ENCODE data around the gene GXYLT1.
"Not testable (repeated sequence)": the region's sequence is repeated elsewhere in the genome, so short reads cannot be mapped to it uniquely, and the experiment has no call there.

Gene GXYLT1

DNA sequence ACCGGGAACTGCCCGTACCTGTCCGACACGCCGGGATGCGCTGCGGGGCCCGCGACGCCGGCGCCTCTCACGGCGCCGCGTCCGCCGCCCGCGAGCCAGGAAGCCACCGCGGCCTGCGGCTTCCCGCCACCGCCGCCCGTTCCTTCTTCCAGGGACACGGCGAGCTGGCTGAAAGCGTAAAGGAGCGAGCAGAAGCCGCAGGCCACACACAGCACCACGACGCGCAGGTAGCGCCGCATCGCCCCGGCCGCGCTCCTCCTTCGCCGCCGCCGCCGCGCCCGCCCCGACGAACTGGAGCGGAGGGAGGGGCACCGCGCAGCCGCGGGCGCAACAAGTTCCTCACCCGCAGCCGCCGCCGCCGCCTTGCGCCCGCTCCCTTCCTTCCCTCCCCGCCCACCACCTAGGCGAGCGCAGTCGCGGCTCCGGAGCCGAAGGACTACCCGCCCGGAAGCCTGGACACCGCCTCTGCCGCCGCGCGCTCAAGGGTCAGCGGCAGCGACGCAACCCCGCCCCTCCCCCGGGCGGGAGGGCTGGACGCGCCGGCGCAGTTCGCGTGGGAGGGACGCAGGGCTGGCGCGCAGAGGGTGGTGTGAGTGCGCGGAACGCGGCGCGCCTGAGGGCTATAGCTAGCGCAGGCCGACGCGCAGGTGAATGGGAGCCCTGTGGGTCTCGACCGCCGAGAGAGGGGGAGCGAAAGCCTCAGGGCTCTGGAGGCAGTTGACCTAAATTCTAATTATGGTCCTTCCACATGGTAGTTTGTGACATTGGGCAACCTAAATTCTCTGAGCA is at the start of gene GXYLT1:
Gene GXYLT1, minus strand, starts transcription at position 467 of the 789 bp plus-strand sequence. Its CDS starts 228 bp downstream, at position 239.
- peak; percentile 60 for DNase-seq (ENCODE audit: low read depth)

- DNase-seq (ENCODE audit: low read depth) = no peak
Observed at GRCh38 chr12:42192686-42193085, 48.0 kb upstream of the GXYLT1 start.

DNA sequence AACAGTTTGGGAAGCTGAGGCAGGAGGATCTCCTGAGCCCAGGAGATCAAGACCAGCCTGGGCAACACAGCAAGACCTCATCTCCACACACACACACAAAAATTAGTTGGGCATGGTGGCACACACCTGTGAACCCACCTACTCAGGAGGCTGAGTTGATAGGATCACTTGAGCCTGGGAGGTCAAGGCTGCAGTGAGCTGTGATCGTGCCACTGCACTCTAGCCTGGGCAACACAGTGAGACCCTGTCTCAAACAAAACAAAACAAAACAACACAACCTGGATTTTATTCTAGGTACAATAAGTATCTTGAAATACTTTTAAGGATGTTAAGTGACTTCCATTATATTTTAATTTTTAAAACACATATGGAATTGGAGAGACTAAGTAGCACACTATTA is 47.6 kb upstream of the GXYLT1 start:
- no peak for DNase-seq (ENCODE audit: low read depth)

- no peak for DNase-seq (ENCODE audit: low read depth)
Observed at GRCh38 chr12:42190376-42190775, 45.7 kb upstream of the GXYLT1 start.

DNA sequence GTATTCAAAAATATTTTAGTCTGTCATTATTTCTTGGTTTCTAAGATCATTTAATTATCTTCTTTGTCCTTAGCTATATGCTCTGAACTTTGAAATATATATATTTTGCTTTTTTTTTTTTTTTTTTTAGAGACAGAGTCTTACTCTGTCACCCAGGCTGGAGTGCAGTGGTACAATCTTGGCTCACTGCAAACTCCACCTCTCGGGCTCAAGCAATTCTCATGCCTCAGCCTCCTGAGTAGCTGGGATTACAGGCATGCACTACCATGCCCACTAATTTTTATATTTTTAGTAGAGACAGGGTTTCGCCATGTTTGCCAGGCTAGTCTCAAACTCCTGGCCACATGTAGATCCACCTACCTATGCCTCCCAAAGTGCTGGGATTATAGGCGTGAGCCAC is 43.6 kb upstream of the GXYLT1 start:
- DNase-seq (ENCODE audit: low read depth) = not testable (repeated sequence)

DNA sequence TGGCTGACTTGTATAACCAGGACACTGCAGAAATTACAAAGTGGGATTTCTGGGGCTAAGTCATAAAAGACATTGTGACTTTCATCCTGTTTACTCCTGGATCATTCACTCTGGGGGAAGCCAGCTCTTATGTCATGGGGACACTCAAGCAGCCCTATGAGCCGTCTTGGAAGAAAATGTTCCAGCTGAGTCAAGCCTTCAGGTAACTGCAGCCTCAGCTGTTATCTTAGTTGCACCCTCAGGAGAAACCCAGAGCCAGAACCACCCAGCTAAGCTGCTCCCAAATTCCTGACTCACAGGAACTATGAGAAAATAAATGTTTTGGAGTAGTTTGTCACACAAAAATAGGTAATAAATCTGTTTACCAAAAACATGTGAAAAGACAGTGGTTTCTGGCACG is 43.1 kb upstream of the GXYLT1 start:
- DNase-seq (ENCODE audit: low read depth) = no peak

DNA sequence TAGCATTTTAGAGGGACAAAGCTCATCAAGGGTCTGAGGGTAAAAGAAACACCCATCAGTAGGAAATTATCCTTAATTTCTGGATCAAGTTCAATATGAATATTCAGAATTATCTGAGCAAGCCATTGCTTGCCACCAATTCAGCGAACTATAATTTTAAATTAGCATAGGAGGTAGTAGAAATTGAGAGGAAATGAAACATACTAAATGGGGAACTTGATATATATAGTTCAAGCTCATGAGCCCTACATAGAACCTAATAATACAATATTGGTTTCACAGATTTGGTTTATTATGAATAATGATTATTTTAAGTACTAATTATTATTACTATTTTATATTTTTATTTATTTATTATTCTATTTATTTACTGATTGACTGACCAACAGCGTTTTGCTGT is 42.1 kb upstream of the GXYLT1 start:
- DNase-seq (ENCODE audit: low read depth) = no peak

GRCh38 chr12:42182394-42182793 is 37.7 kb upstream of the GXYLT1 start:
- DNase-seq (ENCODE audit: low read depth) = no peak

- no peak for DNase-seq (ENCODE audit: low read depth)
Observed at GRCh38 chr12:42180990-42181596, 36.4 kb upstream of the GXYLT1 start.

DNA sequence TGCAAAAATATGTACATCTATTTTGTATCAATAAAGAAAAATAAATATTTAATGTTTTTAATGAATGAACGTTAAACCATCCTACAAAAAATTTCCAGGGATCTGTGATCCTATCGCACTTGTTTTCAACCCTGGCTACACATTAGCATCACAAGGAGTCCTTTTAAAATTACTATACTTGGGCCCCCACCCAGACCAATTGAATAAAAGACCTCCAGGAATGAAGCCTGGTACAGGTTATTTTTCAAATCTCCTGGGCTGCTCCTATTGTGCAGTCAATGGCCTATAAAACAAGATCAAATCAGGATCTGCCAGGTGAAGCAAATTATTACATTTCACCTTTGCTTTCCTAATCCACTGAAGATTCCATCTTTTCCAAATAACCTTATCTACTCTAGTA is 33.4 kb upstream of the GXYLT1 start:
- no peak for DNase-seq (ENCODE audit: low read depth)

- no peak for DNase-seq (ENCODE audit: low read depth)
Observed at GRCh38 chr12:42174978-42175377, 30.3 kb upstream of the GXYLT1 start.

DNA sequence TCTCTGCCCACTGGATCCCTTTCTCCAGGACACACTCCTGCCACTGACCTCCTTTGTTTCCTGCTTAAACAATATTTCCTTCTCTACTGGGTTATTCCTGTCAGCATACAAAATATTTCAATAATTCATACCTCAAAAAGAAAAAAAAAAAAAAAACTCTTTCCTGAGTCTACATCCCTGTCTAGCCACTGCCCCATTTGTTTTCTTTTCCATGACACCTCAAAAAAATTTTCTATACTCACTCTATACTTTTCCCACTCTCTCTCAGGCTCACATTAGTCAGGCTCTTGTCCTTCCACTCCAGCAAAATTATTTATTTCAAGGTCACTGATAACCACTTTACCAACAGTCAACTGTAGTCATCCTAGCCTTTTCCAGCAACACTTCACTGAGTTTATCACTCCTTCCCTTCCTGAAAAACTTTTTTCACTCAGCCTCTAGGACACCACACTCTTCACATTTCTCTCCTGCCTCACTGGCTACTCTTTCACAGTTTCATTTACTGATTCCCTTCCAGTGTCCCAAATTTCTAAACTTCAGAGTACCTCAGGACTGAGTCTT is 29.4 kb upstream of the GXYLT1 start:
- DNase-seq (ENCODE audit: low read depth) = no peak

- no peak for DNase-seq (ENCODE audit: low read depth)
Observed at GRCh38 chr12:42172441-42173210, 28.0 kb upstream of the GXYLT1 start.

DNA sequence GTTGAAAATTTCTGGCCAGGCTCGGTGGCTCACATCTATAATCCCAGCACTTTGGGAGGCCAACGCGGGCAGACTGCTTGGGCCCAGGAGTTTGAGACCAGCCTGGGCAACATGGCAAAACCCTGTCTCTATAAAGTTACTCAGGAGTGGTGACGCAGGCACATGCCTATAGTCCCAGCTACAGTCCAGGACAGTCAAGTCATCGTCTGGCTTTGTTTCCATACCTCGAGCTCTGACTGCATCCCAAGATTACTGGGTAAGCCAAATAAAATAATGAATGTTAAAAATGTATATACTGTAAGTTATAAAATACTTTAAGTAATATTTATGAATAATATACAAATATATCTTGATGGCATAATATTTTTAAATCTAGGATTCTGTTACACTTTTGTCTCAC is 23.0 kb upstream of the GXYLT1 start:
- no peak for DNase-seq (ENCODE audit: low read depth)

DNA sequence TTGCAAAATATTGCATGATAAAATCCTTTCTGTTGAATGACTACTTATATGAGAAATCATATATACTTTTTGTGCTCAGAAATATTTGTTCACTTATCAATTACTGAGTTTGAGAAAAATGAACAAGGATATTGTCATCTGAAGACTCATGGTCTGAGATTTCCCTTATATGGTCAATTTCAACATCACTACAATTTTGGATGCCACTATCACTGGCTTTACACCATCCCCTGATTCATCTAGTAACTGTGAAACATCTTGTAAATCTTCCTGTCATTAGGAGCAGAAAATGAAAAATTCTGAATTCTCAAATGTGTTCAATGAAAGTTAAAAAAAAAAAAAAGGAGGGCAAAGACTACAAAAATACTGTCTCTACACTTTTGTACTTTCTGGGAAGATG is 21.8 kb upstream of the GXYLT1 start:
- peak; percentile 63 for DNase-seq (ENCODE audit: low read depth)

- no peak for DNase-seq (ENCODE audit: low read depth)
Observed at GRCh38 chr12:42163913-42164312, 19.2 kb upstream of the GXYLT1 start.

DNA sequence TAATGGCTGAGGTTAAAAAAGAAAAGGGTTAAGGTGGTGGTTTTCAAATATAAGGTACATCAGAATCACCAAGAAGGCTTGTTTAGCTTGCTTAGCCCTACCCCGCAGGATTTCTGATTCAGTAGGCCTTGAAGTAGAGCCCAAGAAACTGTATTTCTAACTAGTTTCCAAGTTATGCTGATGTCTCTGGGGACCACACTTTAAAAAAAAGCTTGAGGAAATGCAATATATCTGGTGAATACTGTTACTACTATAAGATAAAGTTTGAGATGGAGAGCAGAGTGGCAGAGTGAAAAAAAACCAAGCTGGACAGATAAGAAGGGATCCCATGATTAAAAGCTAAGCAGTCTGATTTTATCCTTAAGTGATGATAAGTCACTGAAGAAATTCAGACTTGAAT is 18.3 kb upstream of the GXYLT1 start:
- no peak for DNase-seq (ENCODE audit: low read depth)

- DNase-seq (ENCODE audit: low read depth) = peak; percentile 63
Observed at GRCh38 chr12:42162193-42162592, 17.5 kb upstream of the GXYLT1 start.

DNA sequence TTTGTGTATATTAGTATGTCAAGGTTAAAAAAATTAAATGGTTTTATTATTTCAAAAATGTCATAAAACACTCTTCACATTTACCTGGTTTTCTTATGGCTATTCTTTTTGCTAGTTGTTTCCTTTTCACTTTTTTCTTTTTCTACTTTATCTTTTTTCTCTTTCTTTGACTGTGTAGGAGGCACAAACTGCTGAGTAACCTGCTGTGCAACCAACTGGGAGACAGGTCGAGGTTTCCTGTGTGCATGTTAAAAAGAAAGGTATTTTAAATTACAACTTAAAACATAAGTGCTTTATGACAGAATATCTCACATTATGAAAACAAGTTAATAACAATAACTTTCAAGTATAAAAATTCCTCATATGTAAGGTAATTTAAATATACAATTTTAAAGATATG is 16.9 kb upstream of the GXYLT1 start:
- DNase-seq (ENCODE audit: low read depth) = no peak

- DNase-seq (ENCODE audit: low read depth) = no peak
Observed at GRCh38 chr12:42156232-42156631, 11.6 kb upstream of the GXYLT1 start.

- DNase-seq (ENCODE audit: low read depth) = no peak
Observed at GRCh38 chr12:42145552-42146215, 1.0 kb upstream of the GXYLT1 start.

DNA sequence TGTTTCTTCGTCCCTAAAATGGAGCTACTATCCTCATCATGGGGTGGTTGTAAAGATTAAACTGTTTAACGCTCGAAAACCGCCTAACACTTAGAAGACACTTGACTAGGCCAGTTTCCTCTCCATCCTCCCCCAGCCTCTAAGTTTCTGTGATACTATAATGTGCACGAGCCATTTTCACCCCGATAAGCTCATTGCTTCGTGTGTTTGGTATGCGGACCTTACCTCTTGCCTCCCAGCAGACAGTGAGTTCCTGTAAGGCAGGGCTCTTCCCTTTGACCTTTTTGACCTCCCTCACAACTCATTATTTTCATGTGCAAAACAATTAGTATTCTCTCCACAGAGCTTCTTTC is 499 bp upstream of the GXYLT1 start:
- no peak for DNase-seq (ENCODE audit: low read depth)

- no peak for DNase-seq (ENCODE audit: low read depth)
Observed at GRCh38 chr12:42144158-42144407, 591 bp downstream of the GXYLT1 start.
